Fibroblast of villous mesenchyme (primary cell): ENCODE results near the gene DGKG. TPM values are rescaled to one million over a fixed set of nuclear protein-coding genes. Genes with fewer than 3 reads are reported as not detected.

ENCODE experiments used
- DNase-seq: peaks from one replicate; pipeline ENCODE4 v3.0.0-alpha.2; 2010; ENCODE audit warnings: low read depth
- H3K4me3 ChIP-seq: 2 replicates; pipeline ENCODE4 v1.5.1; 2011; ENCODE audit warnings: low read depth, mild to moderate bottlenecking, low read length
- CTCF ChIP-seq: IDR thresholded peaks from 2 replicates; pipeline ENCODE4 v1.5.1; 2012; ENCODE audit warnings: low read depth, mild to moderate bottlenecking, low read length; ENCODE audit not compliant: insufficient read depth
- total RNA-seq: library from RNA; depleted of rRNA; stranded (reverse); fragments of >200 nt; gene quantifications from 2 replicates; pipeline ENCODE4 v1.2.3, GENCODE V29; 2012

Gene DGKG
- total RNA-seq, 1 donor, result under 0.01 TPM

GRCh38 chr3:186321746-186322145 is 40.3 kb downstream of the DGKG start:
- H3K4me3 ChIP-seq, result no peak overlapping the region
- no peak for TF ChIP-seq CTCF
- DNase-seq, result no peak

- DNase-seq, result peak; percentile 34
- no peak for TF ChIP-seq CTCF
- H3K4me3 ChIP-seq, result no peak overlapping the region
Observed at GRCh38 chr3:186320862-186321568, 41.0 kb downstream of the DGKG start.

GRCh38 chr3:186319945-186320344 is 42.1 kb downstream of the DGKG start:
- H3K4me3 ChIP-seq, result no peak overlapping the region
- no peak for TF ChIP-seq CTCF
- no peak for DNase-seq

- no peak overlapping the region for H3K4me3 ChIP-seq
- no peak for TF ChIP-seq CTCF
- DNase-seq, result peak; percentile 84
Observed at GRCh38 chr3:186318135-186318534, 43.9 kb downstream of the DGKG start.

GRCh38 chr3:186317478-186317877 is 44.6 kb downstream of the DGKG start:
- no peak overlapping the region for H3K4me3 ChIP-seq
- DNase-seq, result no peak
- no peak for TF ChIP-seq CTCF

GRCh38 chr3:186316666-186317260 is 45.3 kb downstream of the DGKG start:
- DNase-seq, result no peak
- TF ChIP-seq CTCF, result no peak

More at GRCh38 chr3:186316666-186317260, 45.3 kb downstream of the DGKG start:
- H3K4me3 ChIP-seq, result no peak overlapping the region
